ENCODE results near the gene FAXC.

The FAXC gene

GRCh38 chr6:99297415-99297814, 52.1 kb downstream of the FAXC start:
- Histone ChIP-seq H3K9me3 (ENCODE audit: insufficient read depth, low read length, severe bottlenecking) (no peaks in the 10 kb centered on the region), H3K4me3 (ENCODE audit: low read depth in 1 of 2, low read length in 2 of 2) (no peak overlapping the region), H3K9ac (ENCODE audit: low read depth, low read length) (no peak overlapping the region), H3K36me3 (ENCODE audit: insufficient read depth, low read length) (no peaks in the 10 kb centered on the region), H3K4me2 (ENCODE audit: insufficient read depth, low read length) (no peak overlapping the region), H3K27me3 (ENCODE audit: insufficient read depth, low read length, poor library complexity) (peaks cover 15% of the 10 kb centered on the region), H2AFZ (ENCODE audit: low read depth, low read length) (no peak overlapping the region), H3K79me2 (ENCODE audit: insufficient read depth, low read length) (no peaks in the 10 kb centered on the region), H3K4me1 (ENCODE audit: insufficient read depth, low read length) (no peaks in the 10 kb centered on the region), H4K20me1 (ENCODE audit: insufficient read depth, low read length) (peaks cover 3% of the 10 kb centered on the region; the same call in 1 of the 2 replicates), H3K27ac (ENCODE audit: low read length) (no peak overlapping the region)
- TF ChIP-seq, protein P1, sequence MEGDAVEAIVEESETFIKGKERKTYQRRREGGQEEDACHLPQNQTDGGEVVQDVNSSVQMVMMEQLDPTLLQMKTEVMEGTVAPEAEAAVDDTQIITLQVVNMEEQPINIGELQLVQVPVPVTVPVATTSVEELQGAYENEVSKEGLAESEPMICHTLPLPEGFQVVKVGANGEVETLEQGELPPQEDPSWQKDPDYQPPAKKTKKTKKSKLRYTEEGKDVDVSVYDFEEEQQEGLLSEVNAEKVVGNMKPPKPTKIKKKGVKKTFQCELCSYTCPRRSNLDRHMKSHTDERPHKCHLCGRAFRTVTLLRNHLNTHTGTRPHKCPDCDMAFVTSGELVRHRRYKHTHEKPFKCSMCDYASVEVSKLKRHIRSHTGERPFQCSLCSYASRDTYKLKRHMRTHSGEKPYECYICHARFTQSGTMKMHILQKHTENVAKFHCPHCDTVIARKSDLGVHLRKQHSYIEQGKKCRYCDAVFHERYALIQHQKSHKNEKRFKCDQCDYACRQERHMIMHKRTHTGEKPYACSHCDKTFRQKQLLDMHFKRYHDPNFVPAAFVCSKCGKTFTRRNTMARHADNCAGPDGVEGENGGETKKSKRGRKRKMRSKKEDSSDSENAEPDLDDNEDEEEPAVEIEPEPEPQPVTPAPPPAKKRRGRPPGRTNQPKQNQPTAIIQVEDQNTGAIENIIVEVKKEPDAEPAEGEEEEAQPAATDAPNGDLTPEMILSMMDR (IDR thresholded peaks at IDR 0.05; ENCODE audit: borderline replicate concordance, extremely low read depth, low read length, poor library complexity, severe bottlenecking), result no peak
- no peak for TF ChIP-seq EZH2 (IDR thresholded peaks at IDR 0.05; ENCODE audit: borderline replicate concordance, low read depth, low read length, severe bottlenecking)
- no peak for ATAC-seq (ENCODE audit: insufficient read depth, low read depth)
- no peak for DNase-seq

GRCh38 chr6:99297006-99297405, 52.5 kb downstream of the FAXC start:
- no peaks in the 10 kb centered on the region for H3K36me3 ChIP-seq (ENCODE audit: insufficient read depth, low read length)
- peaks cover 15% of the 10 kb centered on the region for H3K27me3 ChIP-seq (ENCODE audit: insufficient read depth, low read length, poor library complexity)
- no peak overlapping the region for H3K27ac ChIP-seq (ENCODE audit: low read length)
- no peak overlapping the region for H3K4me2 ChIP-seq (ENCODE audit: insufficient read depth, low read length)
- no peaks in the 10 kb centered on the region for H3K4me1 ChIP-seq (ENCODE audit: insufficient read depth, low read length)
- no peak overlapping the region for H3K4me3 ChIP-seq (ENCODE audit: low read depth in 1 of 2, low read length in 2 of 2)
- H3K9ac ChIP-seq (ENCODE audit: low read depth, low read length), result no peak overlapping the region
- ATAC-seq (ENCODE audit: insufficient read depth, low read depth) (no peak), DNase-seq (no peak)
- no peak overlapping the region for H2AFZ ChIP-seq (ENCODE audit: low read depth, low read length)
- TF ChIP-seq, protein P1 (IDR thresholded peaks at IDR 0.05; ENCODE audit: borderline replicate concordance, extremely low read depth, low read length, poor library complexity, severe bottlenecking), result no peak
- TF ChIP-seq EZH2 (IDR thresholded peaks at IDR 0.05; ENCODE audit: borderline replicate concordance, low read depth, low read length, severe bottlenecking), result no peak
- peaks cover 3% of the 10 kb centered on the region; the same call in 1 of the 2 replicates for H4K20me1 ChIP-seq (ENCODE audit: insufficient read depth, low read length)
- H3K9me3 ChIP-seq (ENCODE audit: insufficient read depth, low read length, severe bottlenecking), result no peaks in the 10 kb centered on the region
- no peaks in the 10 kb centered on the region for H3K79me2 ChIP-seq (ENCODE audit: insufficient read depth, low read length)

DNA sequence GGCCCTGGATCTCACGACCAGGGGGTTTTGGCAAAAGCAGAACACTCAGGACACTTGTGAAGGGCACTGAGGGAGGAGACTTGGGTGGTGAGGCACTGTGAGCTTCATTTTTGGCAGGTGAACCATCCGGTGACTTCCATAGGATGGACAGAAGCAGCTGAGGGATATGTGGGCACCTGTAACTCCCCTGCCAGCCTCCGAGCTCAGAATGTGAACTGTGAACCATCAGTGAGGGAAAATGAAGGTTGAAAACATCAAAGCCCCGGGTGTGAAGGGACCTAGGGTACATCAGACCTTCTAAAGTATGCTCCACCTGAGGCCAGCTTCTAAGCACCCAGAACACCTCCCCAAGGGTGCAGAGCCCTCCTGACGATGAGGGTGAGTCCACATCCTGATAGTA, 53.2 kb downstream of the FAXC start:
- H3K27ac ChIP-seq (ENCODE audit: low read length), result no peak overlapping the region
- no peak overlapping the region for H3K4me2 ChIP-seq (ENCODE audit: insufficient read depth, low read length)
- H3K9me3 ChIP-seq (ENCODE audit: insufficient read depth, low read length, severe bottlenecking), result no peaks in the 10 kb centered on the region
- ATAC-seq (ENCODE audit: insufficient read depth, low read depth), result no peak
- H3K4me3 ChIP-seq (ENCODE audit: low read depth in 1 of 2, low read length in 2 of 2), result no peak overlapping the region
- peaks cover 15% of the 10 kb centered on the region for H3K27me3 ChIP-seq (ENCODE audit: insufficient read depth, low read length, poor library complexity)
- no peaks in the 10 kb centered on the region for H3K4me1 ChIP-seq (ENCODE audit: insufficient read depth, low read length)
- H2AFZ ChIP-seq (ENCODE audit: low read depth, low read length), result no peak overlapping the region
- peaks cover 3% of the 10 kb centered on the region; the same call in 1 of the 2 replicates for H4K20me1 ChIP-seq (ENCODE audit: insufficient read depth, low read length)
- no peak overlapping the region for H3K9ac ChIP-seq (ENCODE audit: low read depth, low read length)
- no peak for TF ChIP-seq EZH2 (IDR thresholded peaks at IDR 0.05; ENCODE audit: borderline replicate concordance, low read depth, low read length, severe bottlenecking)
- TF ChIP-seq, protein P1 (IDR thresholded peaks at IDR 0.05; ENCODE audit: borderline replicate concordance, extremely low read depth, low read length, poor library complexity, severe bottlenecking), result no peak
- no peak for DNase-seq
- H3K36me3 ChIP-seq (ENCODE audit: insufficient read depth, low read length), result no peaks in the 10 kb centered on the region
- H3K79me2 ChIP-seq (ENCODE audit: insufficient read depth, low read length), result no peaks in the 10 kb centered on the region

DNA sequence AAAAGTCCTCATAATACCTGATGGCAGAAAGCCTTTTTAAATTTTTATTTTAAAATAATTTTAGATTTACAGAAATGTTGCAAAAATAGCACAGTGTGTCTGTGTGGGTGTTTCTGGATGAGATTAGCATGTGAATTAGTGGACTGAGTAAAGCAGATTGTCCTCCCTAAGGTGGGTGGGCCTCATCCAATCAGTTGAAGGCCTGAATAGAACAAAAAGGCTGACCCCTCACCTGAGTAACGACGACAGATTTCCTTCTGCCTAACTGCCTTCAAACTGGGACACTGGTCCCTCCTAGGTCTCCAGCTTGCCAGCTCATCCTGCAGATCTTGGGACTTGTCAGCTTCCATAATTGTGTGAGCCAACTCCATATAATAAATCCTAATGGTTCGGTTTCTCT, 54.2 kb downstream of the FAXC start:
- H4K20me1 ChIP-seq (ENCODE audit: insufficient read depth, low read length), result peaks cover 3% of the 10 kb centered on the region; the same call in 1 of the 2 replicates
- H3K36me3 ChIP-seq (ENCODE audit: insufficient read depth, low read length), result no peaks in the 10 kb centered on the region
- no peak overlapping the region for H3K4me2 ChIP-seq (ENCODE audit: insufficient read depth, low read length)

More for the DNA sequence above, 54.2 kb downstream of the FAXC start:
- ATAC-seq (ENCODE audit: insufficient read depth, low read depth) (no peak), DNase-seq (no peak)
- no peak overlapping the region for H2AFZ ChIP-seq (ENCODE audit: low read depth, low read length)
- H3K9ac ChIP-seq (ENCODE audit: low read depth, low read length), result no peak overlapping the region
- no peak overlapping the region for H3K4me3 ChIP-seq (ENCODE audit: low read depth in 1 of 2, low read length in 2 of 2)
- no peak overlapping the region for H3K27ac ChIP-seq (ENCODE audit: low read length)
- no peaks in the 10 kb centered on the region for H3K9me3 ChIP-seq (ENCODE audit: insufficient read depth, low read length, severe bottlenecking)
- H3K79me2 ChIP-seq (ENCODE audit: insufficient read depth, low read length), result no peaks in the 10 kb centered on the region
- no peaks in the 10 kb centered on the region for H3K4me1 ChIP-seq (ENCODE audit: insufficient read depth, low read length)
- TF ChIP-seq, protein P1 (IDR thresholded peaks at IDR 0.05; ENCODE audit: borderline replicate concordance, extremely low read depth, low read length, poor library complexity, severe bottlenecking), result no peak
- no peak for TF ChIP-seq EZH2 (IDR thresholded peaks at IDR 0.05; ENCODE audit: borderline replicate concordance, low read depth, low read length, severe bottlenecking)
- peaks cover 11% of the 10 kb centered on the region for H3K27me3 ChIP-seq (ENCODE audit: insufficient read depth, low read length, poor library complexity)

Data from DND-41 (cell line).